Kidney epithelial cell (primary cell): ENCODE results near the gene TCTN2. TPM values are rescaled to one million over a fixed set of nuclear protein-coding genes. Genes with fewer than 3 reads are reported as not detected.

Experiments
- DNase-seq: peaks from one replicate; pipeline ENCODE4 v3.0.0-alpha.2; 2010; ENCODE audit warnings: low read depth
- H3K27me3 ChIP-seq: 2 replicates; pipeline ENCODE4 v1.6.0; 2011; ENCODE audit warnings: low read length; ENCODE audit not compliant: control insufficient read depth, insufficient read depth
- H3K36me3 ChIP-seq: 2 replicates; pipeline ENCODE4 v1.5.1; 2011; ENCODE audit warnings: low read length; ENCODE audit not compliant: control insufficient read depth, insufficient read depth
- H3K4me3 ChIP-seq: 2 replicates; pipeline ENCODE4 v1.5.1; 2011; ENCODE audit warnings: low read depth, mild to moderate bottlenecking, control low read depth, low read length
- total RNA-seq: library from RNA; depleted of rRNA; stranded (reverse); fragments of >200 nt; gene quantifications from 2 replicates; pipeline ENCODE4 v1.2.3, GENCODE V29; 2015
- TF ChIP-seq, protein P1 (sequence below): IDR thresholded peaks from 2 replicates; pipeline ENCODE4 v1.5.1; 2011; ENCODE audit warnings: mild to moderate bottlenecking, moderate library complexity, low read length, control low read depth, inconsistent platforms; ENCODE audit not compliant: insufficient read depth, poor library complexity, severe bottlenecking

The TCTN2 gene
- total RNA-seq, 1 donor from 2014 or later, result 13.4 TPM

DNA sequence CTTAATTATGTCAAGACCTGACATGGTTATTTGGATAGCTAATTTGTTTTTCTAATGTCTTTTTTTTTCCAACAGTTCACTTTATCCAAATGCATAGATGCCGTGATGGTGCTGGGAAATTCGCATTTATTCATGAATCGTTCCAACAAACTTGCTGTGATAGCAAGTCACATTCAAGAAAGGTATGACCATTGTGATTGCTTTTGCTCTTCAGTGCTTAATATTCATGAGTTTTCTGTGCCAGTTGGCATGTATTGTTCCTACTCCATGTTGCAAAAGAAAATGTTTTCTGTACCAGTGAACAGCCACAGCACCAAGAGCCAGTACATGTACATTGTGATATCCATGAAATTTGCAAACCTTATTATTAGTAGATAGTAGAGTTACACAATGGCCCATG lies 25.5 kb upstream of the TCTN2 start:
- Histone ChIP-seq H3K36me3 (no peaks in the 10 kb centered on the region), H3K27me3 (no peaks in the 10 kb centered on the region), H3K4me3 (no peak overlapping the region)
- no peak for DNase-seq
- TF ChIP-seq, protein P1, sequence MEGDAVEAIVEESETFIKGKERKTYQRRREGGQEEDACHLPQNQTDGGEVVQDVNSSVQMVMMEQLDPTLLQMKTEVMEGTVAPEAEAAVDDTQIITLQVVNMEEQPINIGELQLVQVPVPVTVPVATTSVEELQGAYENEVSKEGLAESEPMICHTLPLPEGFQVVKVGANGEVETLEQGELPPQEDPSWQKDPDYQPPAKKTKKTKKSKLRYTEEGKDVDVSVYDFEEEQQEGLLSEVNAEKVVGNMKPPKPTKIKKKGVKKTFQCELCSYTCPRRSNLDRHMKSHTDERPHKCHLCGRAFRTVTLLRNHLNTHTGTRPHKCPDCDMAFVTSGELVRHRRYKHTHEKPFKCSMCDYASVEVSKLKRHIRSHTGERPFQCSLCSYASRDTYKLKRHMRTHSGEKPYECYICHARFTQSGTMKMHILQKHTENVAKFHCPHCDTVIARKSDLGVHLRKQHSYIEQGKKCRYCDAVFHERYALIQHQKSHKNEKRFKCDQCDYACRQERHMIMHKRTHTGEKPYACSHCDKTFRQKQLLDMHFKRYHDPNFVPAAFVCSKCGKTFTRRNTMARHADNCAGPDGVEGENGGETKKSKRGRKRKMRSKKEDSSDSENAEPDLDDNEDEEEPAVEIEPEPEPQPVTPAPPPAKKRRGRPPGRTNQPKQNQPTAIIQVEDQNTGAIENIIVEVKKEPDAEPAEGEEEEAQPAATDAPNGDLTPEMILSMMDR, result no peak

GRCh38 chr12:123645878-123646277 lies 25.0 kb upstream of the TCTN2 start:
- H3K27me3 ChIP-seq, result no peaks in the 10 kb centered on the region
- no peaks in the 10 kb centered on the region for H3K36me3 ChIP-seq
- no peak for DNase-seq
- no peak overlapping the region for H3K4me3 ChIP-seq
- TF ChIP-seq, protein P1, result no peak

DNA sequence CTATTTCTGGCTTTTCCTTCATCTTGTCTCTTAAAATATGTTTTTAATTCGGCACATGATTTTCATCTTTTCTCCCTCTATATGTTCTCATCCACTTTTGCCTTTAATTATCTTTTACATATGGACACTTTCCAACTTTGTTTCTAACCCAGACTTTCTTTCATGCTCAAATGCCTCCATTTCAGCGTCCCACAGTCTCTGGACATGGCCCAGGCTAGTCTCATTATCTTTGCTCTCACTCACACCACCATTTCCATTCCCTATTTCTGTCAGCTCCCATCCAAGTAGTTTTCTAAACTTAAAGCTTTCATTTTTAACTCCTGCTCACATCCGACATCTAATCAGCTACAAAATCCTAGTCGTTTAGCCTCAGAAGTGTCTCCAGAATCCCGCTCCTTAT lies 22.5 kb upstream of the TCTN2 start:
- no peak for DNase-seq
- no peaks in the 10 kb centered on the region for H3K27me3 ChIP-seq
- no peaks in the 10 kb centered on the region for H3K36me3 ChIP-seq
- TF ChIP-seq, protein P1, result no peak
- no peak overlapping the region for H3K4me3 ChIP-seq

GRCh38 chr12:123654129-123654701 lies 16.7 kb upstream of the TCTN2 start:
- Histone ChIP-seq H3K27me3 (no peaks in the 10 kb centered on the region), H3K4me3 (no peak overlapping the region), H3K36me3 (no peaks in the 10 kb centered on the region)
- TF ChIP-seq, protein P1, result no peak
- no peak for DNase-seq

GRCh38 chr12:123655420-123655819 lies 15.5 kb upstream of the TCTN2 start:
- no peak for DNase-seq

GRCh38 chr12:123656392-123656791 lies 14.5 kb upstream of the TCTN2 start:
- H3K36me3 ChIP-seq, result peaks cover 1% of the 10 kb centered on the region
- no peak overlapping the region for H3K4me3 ChIP-seq
- TF ChIP-seq, protein P1, result no peak
- H3K27me3 ChIP-seq, result no peaks in the 10 kb centered on the region
- no peak for DNase-seq

More at GRCh38 chr12:123655420-123655819, 15.5 kb upstream of the TCTN2 start:
- Histone ChIP-seq H3K4me3 (no peak overlapping the region), H3K27me3 (no peaks in the 10 kb centered on the region), H3K36me3 (peaks cover 1% of the 10 kb centered on the region)
- TF ChIP-seq, protein P1, result no peak
